Activated CD4-positive, alpha-beta T cell treated with anti-CD3 and anti-CD28 coated beads, Interleukin-2, amount 10 ng/mL, durations not matched to agents 24 days and 14 days (primary cell): ENCODE measurements around the gene OR4C5. TPM values are rescaled to one million over a fixed set of nuclear protein-coding genes. Genes with fewer than 3 reads are reported as not detected.
A peak's percentile ranks its signal among the peaks of the same experiment; 100 is the strongest.
"Not testable (repeated sequence)": the region's sequence is repeated elsewhere in the genome, so short reads cannot be mapped to it uniquely, and the experiment has no call there.

Experiments used
- DNase-seq: peaks from one replicate; pipeline ENCODE4 v3.0.0; 2022
- H3K27ac Mint-ChIP-seq: one replicate; pipeline ENCODE4 v1.8.0; 2022; ENCODE audit warnings: mild to moderate bottlenecking, mixed read lengths
- H3K27me3 Mint-ChIP-seq: one replicate; pipeline ENCODE4 v1.8.0; 2022; ENCODE audit warnings: mixed read lengths
- H3K36me3 Mint-ChIP-seq: one replicate; pipeline ENCODE4 v1.8.0; 2022; ENCODE audit warnings: low read depth, mild to moderate bottlenecking, mixed read lengths
- H3K4me1 Mint-ChIP-seq: one replicate; pipeline ENCODE4 v1.8.0; 2021; ENCODE audit warnings: mixed read lengths
- H3K4me3 Mint-ChIP-seq: one replicate; pipeline ENCODE4 v1.8.0; 2022; ENCODE audit warnings: mild to moderate bottlenecking, moderate library complexity, mixed read lengths
- H3K9me3 Mint-ChIP-seq: one replicate; pipeline ENCODE4 v1.8.0; 2021; ENCODE audit warnings: mixed read lengths
- intact Hi-C: fragments of 100-400 bp; cut with micrococcal nuclease; formaldehyde crosslinking; loops from one replicate; pipeline ENCODE4 v1.15.1; 2023
- total RNA-seq: library from RNA; stranded (reverse); gene quantifications from 2 replicates; pipeline ENCODE4 v1.2.3, GENCODE V29; 2022

OR4C5 gene
- not detected in 2 replicates for total RNA-seq

DNA sequence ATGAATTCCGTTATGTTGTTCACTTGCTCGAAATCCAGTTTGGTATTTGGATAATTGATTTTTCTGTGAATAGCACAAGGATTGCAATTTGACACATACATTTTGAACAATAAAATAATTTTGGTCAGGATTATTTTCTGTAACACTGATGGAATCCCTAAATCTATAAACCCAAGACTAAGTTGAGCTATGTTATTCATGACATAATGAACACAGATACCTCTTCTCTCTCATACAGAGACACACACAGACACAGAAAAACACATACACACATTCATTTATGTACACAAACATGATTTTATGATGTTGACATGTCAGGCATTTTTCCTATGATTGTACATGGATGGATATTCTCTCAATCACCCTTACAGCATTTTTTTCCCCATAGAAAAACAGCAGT is at the start of gene OR4C5:
TSS of gene OR4C5 (minus strand) at position 101 of the 400 bp plus-strand sequence. CDS start at position 101, 0 bp downstream.
- Mint-ChIP-seq H3K36me3 (no peaks in the 10 kb centered on the region), H3K27me3 (no peaks in the 10 kb centered on the region), H3K4me1 (no peaks in the 10 kb centered on the region), H3K9me3 (peaks cover 2% of the 10 kb centered on the region), H3K4me3 (no peak within 1 kb of the TSS), H3K27ac (no peak within 1 kb of the TSS)
- no peak for DNase-seq
- intact Hi-C loops = no loop called here

DNA sequence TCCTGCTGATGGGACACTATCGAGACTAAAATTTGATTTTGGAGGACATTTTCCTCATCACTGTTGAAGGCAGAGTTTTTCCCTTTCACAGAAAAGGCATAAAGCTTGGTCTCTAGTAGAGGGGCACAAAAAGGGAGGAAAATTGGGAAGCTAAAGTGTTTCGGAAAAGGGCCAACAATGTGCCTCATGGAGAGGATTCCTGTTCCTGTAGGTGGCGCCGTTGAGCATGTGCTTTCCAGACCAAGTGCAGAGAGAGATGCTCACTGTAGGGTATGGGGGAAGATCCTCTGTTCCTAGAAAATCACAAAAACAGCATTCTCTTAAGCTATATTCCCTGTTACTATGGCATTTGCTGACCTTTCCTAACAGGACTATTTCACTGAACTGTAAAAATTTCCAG is 18.4 kb upstream of the OR4C5 start:
- H3K27ac Mint-ChIP-seq = no peak overlapping the region
- no peaks in the 10 kb centered on the region for H3K27me3 Mint-ChIP-seq
- no peaks in the 10 kb centered on the region for H3K4me1 Mint-ChIP-seq
- DNase-seq = no peak
- H3K36me3 Mint-ChIP-seq = no peaks in the 10 kb centered on the region
- intact Hi-C loops = no loop called here
- H3K9me3 Mint-ChIP-seq = peaks cover 15% of the 10 kb centered on the region
- H3K4me3 Mint-ChIP-seq = no peak overlapping the region

DNA sequence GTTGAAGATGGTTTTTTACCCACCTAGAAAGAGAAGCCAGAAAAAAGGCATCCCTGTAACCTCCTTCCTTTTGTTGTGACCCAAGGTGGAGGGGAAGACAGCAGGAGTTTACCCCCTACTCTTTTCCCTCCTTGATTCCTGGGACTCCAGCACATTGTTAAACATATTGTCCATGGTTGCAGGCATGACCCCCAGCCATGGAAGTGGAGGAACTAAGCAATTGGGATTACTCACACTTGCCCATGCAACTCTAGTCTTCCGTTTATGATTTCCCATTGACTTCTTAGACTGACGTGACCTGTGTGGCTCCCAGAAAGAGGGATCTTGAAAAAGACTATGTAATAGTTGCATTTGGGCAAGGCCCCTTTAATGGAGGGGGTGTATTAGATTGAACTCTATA is 17.9 kb upstream of the OR4C5 start:
- H3K27me3 Mint-ChIP-seq, H3K36me3 Mint-ChIP-seq, H3K4me1 Mint-ChIP-seq, H3K4me3 Mint-ChIP-seq, intact Hi-C loops, H3K27ac Mint-ChIP-seq, DNase-seq: not testable (repeated sequence)
- peaks cover 17% of the 10 kb centered on the region for H3K9me3 Mint-ChIP-seq

DNA sequence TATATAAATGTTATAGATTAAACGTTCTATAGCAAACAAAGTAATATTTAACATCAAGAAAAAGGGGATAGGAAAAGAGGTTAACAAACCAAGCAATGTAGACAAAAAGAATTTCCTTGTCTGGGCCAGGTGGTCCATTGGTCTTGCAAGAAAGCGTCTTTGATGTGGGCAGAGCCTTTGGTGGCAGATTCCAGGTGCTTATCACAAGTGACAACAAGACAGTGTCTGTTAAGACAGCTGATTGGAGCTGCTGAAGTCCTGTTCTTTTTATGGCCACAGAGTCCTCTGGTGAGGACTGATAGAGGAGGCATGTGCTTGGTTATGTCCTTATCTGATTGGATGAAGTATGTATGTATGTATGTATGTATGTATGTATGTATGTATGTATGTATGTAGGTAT is 5.0 kb downstream of the OR4C5 start:
- H3K4me1 Mint-ChIP-seq, intact Hi-C loops, H3K4me3 Mint-ChIP-seq, H3K9me3 Mint-ChIP-seq, H3K27ac Mint-ChIP-seq, H3K27me3 Mint-ChIP-seq, H3K36me3 Mint-ChIP-seq, DNase-seq: not testable (repeated sequence)

DNA sequence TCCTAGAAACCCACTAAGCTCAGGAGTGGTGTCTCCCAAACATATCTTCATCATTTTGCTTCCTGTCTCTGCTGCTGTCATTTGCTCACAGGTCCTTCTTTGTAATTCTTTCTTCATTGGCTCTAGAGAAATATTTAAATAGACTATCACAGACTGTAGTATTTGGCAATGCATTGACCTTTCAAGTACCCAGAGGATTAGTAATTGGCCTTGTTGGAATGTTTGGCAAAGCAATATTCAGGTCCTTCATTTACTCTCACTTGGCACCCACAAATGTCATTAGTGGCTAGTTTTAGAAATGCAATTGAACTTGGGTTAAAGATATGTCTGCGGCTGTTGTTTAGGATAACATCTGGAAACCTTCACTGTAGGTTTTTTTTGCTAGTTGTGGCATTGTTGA is 11.6 kb downstream of the OR4C5 start:
- no peaks in the 10 kb centered on the region for H3K4me1 Mint-ChIP-seq
- intact Hi-C loops = no loop called here

DNA sequence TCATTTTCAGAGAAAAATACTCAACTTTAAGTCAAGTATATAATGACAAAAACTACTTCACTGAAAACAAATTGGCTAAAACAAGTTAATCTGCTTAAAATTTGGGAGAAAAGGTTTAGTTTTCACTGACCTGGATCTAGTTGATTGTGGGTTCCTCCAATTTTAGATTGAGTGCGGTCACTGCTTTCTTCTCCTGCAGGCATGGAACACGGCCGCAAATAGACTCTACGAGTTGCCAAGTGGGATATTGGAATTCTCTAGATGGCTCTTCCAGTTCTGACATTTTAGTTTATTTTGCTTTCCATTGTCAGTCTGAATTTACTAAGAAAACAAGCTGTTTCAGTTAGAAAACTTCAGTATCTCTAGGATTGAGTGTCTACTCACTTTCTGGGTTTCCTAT is 12.3 kb downstream of the OR4C5 start:
- intact Hi-C loops = no loop called here
- DNase-seq = no peak

More for the DNA sequence above, 11.6 kb downstream of the OR4C5 start:
- H3K27ac Mint-ChIP-seq = no peak overlapping the region
- no peaks in the 10 kb centered on the region for H3K27me3 Mint-ChIP-seq
- no peak overlapping the region for H3K4me3 Mint-ChIP-seq
- H3K9me3 Mint-ChIP-seq = peaks cover 3% of the 10 kb centered on the region
- no peak for DNase-seq
- no peaks in the 10 kb centered on the region for H3K36me3 Mint-ChIP-seq

DNA sequence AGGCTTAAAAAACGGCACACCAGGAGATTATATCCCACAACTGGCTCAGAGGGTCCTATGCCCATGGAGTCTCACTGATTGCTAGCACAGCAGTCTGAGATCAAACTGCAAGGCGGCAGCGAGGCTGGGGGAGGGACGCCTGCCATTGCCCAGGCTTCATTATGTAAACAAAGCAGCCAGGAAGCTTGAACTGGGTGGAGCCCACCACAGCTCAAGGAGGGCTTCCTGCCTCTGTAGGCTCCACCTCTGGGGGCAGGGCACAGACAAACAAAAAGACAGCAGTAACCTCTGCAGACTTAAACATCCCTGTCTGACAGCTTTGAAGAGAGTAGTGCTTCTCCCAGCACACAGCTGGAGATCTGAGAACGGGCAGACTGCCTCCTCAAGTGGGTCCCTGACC is 20.0 kb downstream of the OR4C5 start:
- DNase-seq, H3K4me3 Mint-ChIP-seq, H3K27ac Mint-ChIP-seq, intact Hi-C loops, H3K4me1 Mint-ChIP-seq, H3K27me3 Mint-ChIP-seq, H3K36me3 Mint-ChIP-seq: not testable (repeated sequence)
- peaks cover 19% of the 10 kb centered on the region for H3K9me3 Mint-ChIP-seq

More for the DNA sequence above, 12.3 kb downstream of the OR4C5 start:
- Mint-ChIP-seq H3K4me1 (no peaks in the 10 kb centered on the region), H3K27me3 (no peaks in the 10 kb centered on the region), H3K36me3 (no peaks in the 10 kb centered on the region), H3K9me3 (peaks cover 7% of the 10 kb centered on the region), H3K27ac (no peak overlapping the region), H3K4me3 (no peak overlapping the region)

DNA sequence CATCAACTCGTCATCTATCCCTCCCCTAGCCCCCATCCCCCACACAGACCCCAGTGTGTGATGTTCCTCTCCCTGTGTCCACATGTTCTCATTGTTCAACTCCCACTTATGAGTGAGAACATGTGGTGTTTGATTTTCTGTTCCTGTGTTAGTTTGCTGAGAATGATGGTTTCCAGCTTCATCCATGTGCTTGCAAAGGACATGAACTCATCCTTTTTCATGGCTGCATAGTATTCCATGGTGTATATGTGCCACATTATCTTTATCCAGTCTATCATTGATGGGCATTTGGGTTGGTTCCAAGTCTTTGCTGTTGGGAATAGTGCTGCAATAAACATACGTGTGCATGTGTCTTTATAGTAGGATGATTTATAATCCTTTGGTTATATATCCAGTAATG is 23.8 kb downstream of the OR4C5 start:
- H3K36me3 Mint-ChIP-seq, H3K27me3 Mint-ChIP-seq, DNase-seq, H3K4me3 Mint-ChIP-seq, H3K4me1 Mint-ChIP-seq, intact Hi-C loops, H3K27ac Mint-ChIP-seq: not testable (repeated sequence)
- H3K9me3 Mint-ChIP-seq = peaks cover 12% of the 10 kb centered on the region

DNA sequence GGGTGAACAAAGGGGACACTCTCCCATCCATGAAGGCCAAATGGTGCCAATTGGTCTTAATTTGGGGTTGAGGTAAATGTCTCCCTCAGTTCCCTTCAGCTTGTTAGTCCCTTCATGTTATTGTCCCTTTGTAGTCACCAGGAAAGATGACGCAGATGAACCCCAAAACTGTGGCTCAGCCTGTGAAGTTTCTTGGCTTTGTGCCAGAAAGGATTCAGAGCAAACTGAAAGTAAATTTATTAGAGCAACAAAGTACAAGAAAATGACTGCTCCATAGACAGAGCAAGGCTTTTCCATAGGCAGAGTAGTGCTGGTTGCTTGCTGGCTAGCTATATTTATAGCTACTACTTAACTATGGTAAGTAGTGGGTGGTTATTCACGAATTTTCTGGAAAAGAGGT is 24.8 kb downstream of the OR4C5 start:
- Mint-ChIP-seq H3K9me3 (peaks cover 12% of the 10 kb centered on the region), H3K36me3 (no peaks in the 10 kb centered on the region), H3K27me3 (no peaks in the 10 kb centered on the region), H3K4me3 (no peak overlapping the region), H3K27ac (no peak overlapping the region), H3K4me1 (peaks cover 3% of the 10 kb centered on the region)
- DNase-seq = peak; percentile 67
- intact Hi-C loops = no loop called here

DNA sequence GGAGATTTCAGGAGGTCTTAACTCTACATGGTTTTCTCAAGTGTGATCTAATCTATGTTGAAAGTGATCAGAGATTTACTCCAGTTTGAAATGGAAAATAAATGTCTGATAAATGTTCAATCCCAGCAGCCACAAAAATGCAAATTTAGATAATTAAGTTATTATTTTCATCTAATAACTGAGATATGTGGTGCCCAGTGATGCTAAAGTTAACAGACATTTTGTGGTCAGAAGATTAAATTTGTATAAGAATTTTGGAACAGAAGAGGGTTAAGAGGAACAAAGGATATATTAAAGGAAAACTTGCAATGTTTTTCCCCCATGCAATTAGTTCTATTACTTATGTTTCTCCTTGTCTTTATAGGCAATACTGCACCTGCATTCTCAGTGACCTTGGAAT is 41.6 kb downstream of the OR4C5 start, which contains the start of gene OR4C3:
TSS of gene OR4C3 (plus strand) at position 301 of the 400 bp plus-strand sequence. CDS start 102 bp downstream, outside the sequence.
- H3K36me3 Mint-ChIP-seq, intact Hi-C loops, H3K4me3 Mint-ChIP-seq, H3K27ac Mint-ChIP-seq, H3K4me1 Mint-ChIP-seq, H3K27me3 Mint-ChIP-seq, DNase-seq, H3K9me3 Mint-ChIP-seq: not testable (repeated sequence)

DNA sequence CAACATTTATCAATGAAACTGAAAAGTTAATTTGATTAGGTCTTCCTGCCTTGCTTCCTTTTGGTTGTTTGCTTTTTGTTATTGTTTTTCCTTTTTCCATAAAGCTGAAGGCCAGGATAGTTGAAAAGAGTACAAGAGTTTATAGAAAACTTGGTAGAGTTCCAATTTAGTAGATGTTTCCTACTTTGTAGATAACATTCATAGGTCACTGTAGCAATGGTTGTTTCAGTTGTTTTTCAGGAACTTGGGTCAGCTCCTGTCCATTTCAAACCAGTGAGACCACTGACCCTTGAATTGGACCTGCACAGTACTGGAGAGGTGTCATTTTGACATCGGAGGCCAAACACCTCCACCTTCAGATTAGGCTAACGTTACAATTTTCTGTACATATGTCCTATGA is 46.5 kb downstream of the OR4C5 start:
- H3K9me3 Mint-ChIP-seq, H3K27ac Mint-ChIP-seq, intact Hi-C loops, H3K36me3 Mint-ChIP-seq, H3K4me3 Mint-ChIP-seq, DNase-seq, H3K4me1 Mint-ChIP-seq: not testable (repeated sequence)
- peaks cover 13% of the 10 kb centered on the region for H3K27me3 Mint-ChIP-seq

Other genes with a start within 250 kb of the OR4C5 start
- gene OR4B1, start 149.7 kb downstream of the OR4C5 start, total RNA-seq = not detected in 2 replicates
- gene OR4X2, start 121.4 kb downstream of the OR4C5 start, total RNA-seq = not detected in 2 replicates
- not detected in 2 replicates for gene OR4X1, start 102.6 kb downstream of the OR4C5 start, total RNA-seq
- not detected in 2 replicates for gene OR4S1, start 60.2 kb downstream of the OR4C5 start, total RNA-seq
- not detected in 2 replicates for gene OR4C3, start 41.5 kb downstream of the OR4C5 start, total RNA-seq
- gene OR4A47, start 122.3 kb upstream of the OR4C5 start, total RNA-seq = not detected in 2 replicates